Embryonic facial prominence (tissue), 1 donor: ENCODE data around the gene STPG3.
A peak's percentile ranks its signal among the peaks of the same experiment; 100 is the strongest.

Source experiments
- DNase-seq: peaks from one replicate; pipeline ENCODE4 v3.0.0-alpha.2; 2016; ENCODE audit errors: extremely low spot score

The STPG3 gene

GRCh38 chr9:137265496-137266161 is 14.5 kb downstream of the STPG3 start:
- DNase-seq: no peak

GRCh38 chr9:137266162-137266527 is 15.1 kb downstream of the STPG3 start:
- DNase-seq: no peak

GRCh38 chr9:137266585-137267453 is 15.7 kb downstream of the STPG3 start:
- no peak for DNase-seq

GRCh38 chr9:137267933-137268355 is 16.9 kb downstream of the STPG3 start:
- no peak for DNase-seq

- no peak for DNase-seq
Observed at GRCh38 chr9:137268538-137269201, 17.6 kb downstream of the STPG3 start.

- no peak for DNase-seq
Observed at GRCh38 chr9:137269231-137269772, 18.2 kb downstream of the STPG3 start.

GRCh38 chr9:137270929-137271695 is 20.0 kb downstream of the STPG3 start:
- DNase-seq: no peak

- DNase-seq: no peak
Observed at GRCh38 chr9:137271696-137272076, 20.6 kb downstream of the STPG3 start.

GRCh38 chr9:137272241-137273094 is 21.4 kb downstream of the STPG3 start:
- DNase-seq: no peak

- DNase-seq: no peak
Observed at GRCh38 chr9:137273095-137273490, 22.0 kb downstream of the STPG3 start.

GRCh38 chr9:137273611-137274320 is 22.7 kb downstream of the STPG3 start:
- no peak for DNase-seq

- DNase-seq: no peak
Observed at GRCh38 chr9:137275203-137275587, 24.1 kb downstream of the STPG3 start.

GRCh38 chr9:137275588-137276472 is 24.7 kb downstream of the STPG3 start:
- no peak for DNase-seq

GRCh38 chr9:137276473-137277328 is 25.6 kb downstream of the STPG3 start:
- DNase-seq: peak; percentile 58

- DNase-seq: no peak
Observed at GRCh38 chr9:137277329-137278041, 26.4 kb downstream of the STPG3 start, which contains the start of gene TOR4A. Gene TOR4A, plus strand, starts transcription at chr9:137277726. Its CDS starts 964 bp downstream, at chr9:137278690.

GRCh38 chr9:137278061-137278701 is 27.1 kb downstream of the STPG3 start:
- no peak for DNase-seq
